ENCODE results near the gene AVPR2. TPM values are rescaled to one million over a fixed set of nuclear protein-coding genes. Genes with fewer than 3 reads are reported as not detected.

AVPR2 gene
- total RNA-seq (ENCODE audit: unreplicated experiment), result not detected
- long read RNA-seq, result 0 reads

- TF ChIP-seq CTCF (IDR thresholded peaks at IDR 0.05; ENCODE audit: partially characterized antibody, unreplicated experiment), result no peak
- Mint-ChIP-seq H3K9me3 (ENCODE audit: unreplicated experiment) (no peaks in the 10 kb centered on the region), H3K27ac (ENCODE audit: unreplicated experiment) (no peak within 1 kb of the TSS), H3K4me1 (ENCODE audit: low read depth, unreplicated experiment) (peaks cover 15% of the 10 kb centered on the region), H3K4me3 (ENCODE audit: unreplicated experiment) (no peak within 1 kb of the TSS), H3K36me3 (ENCODE audit: unreplicated experiment) (no peaks in the 10 kb centered on the region), H3K27me3 (ENCODE audit: unreplicated experiment) (peaks cover 4% of the 10 kb centered on the region)
- no peak for DNase-seq
Measured at GRCh38 chrX:153903991-153904957, at the start of gene AVPR2. TSS of gene AVPR2 (plus strand) at chrX:153904673. CDS start at chrX:153905146, 473 bp downstream.

DNA sequence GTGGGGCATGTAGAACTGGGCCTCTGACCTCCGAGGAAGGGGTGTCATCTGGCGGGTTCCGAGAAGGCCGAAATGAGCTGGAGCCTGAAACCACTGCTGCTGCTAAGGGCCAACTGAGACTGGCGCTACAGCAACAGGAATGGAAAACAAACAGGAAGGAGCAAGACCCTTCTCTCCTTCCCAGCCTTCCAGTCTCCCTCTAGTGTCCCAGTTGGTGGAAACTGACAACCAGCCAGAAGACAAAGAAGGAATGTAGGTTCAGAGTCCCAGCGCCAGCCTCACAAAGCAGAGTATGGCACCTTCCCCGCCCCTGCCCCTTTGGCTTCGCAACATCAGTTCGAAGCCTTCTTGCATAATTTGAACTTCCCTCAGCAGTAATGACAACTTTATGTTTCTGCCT is 49.8 kb upstream of the AVPR2 start:
- no peaks in the 10 kb centered on the region for H3K4me1 Mint-ChIP-seq (ENCODE audit: low read depth, unreplicated experiment)
- H3K27me3 Mint-ChIP-seq (ENCODE audit: unreplicated experiment), result peaks cover 4% of the 10 kb centered on the region
- no peak overlapping the region for H3K4me3 Mint-ChIP-seq (ENCODE audit: unreplicated experiment)
- no peaks in the 10 kb centered on the region for H3K36me3 Mint-ChIP-seq (ENCODE audit: unreplicated experiment)
- DNase-seq, result no peak
- no peak for TF ChIP-seq CTCF (IDR thresholded peaks at IDR 0.05; ENCODE audit: partially characterized antibody, unreplicated experiment)
- peaks cover 4% of the 10 kb centered on the region for H3K9me3 Mint-ChIP-seq (ENCODE audit: unreplicated experiment)
- no peak overlapping the region for H3K27ac Mint-ChIP-seq (ENCODE audit: unreplicated experiment)

GRCh38 chrX:153857348-153857903 is 47.0 kb upstream of the AVPR2 start:
- H3K9me3 Mint-ChIP-seq (ENCODE audit: unreplicated experiment), result peaks cover 4% of the 10 kb centered on the region
- H3K27me3 Mint-ChIP-seq (ENCODE audit: unreplicated experiment), result peaks cover 4% of the 10 kb centered on the region
- H3K27ac Mint-ChIP-seq (ENCODE audit: unreplicated experiment), result no peak overlapping the region
- H3K4me3 Mint-ChIP-seq (ENCODE audit: unreplicated experiment), result no peak overlapping the region
- TF ChIP-seq CTCF (IDR thresholded peaks at IDR 0.05; ENCODE audit: partially characterized antibody, unreplicated experiment), result no peak
- H3K4me1 Mint-ChIP-seq (ENCODE audit: low read depth, unreplicated experiment), result no peaks in the 10 kb centered on the region
- DNase-seq, result no peak
- no peaks in the 10 kb centered on the region for H3K36me3 Mint-ChIP-seq (ENCODE audit: unreplicated experiment)

- Mint-ChIP-seq H3K36me3 (ENCODE audit: unreplicated experiment) (no peaks in the 10 kb centered on the region), H3K9me3 (ENCODE audit: unreplicated experiment) (peaks cover 8% of the 10 kb centered on the region), H3K4me1 (ENCODE audit: low read depth, unreplicated experiment) (no peaks in the 10 kb centered on the region), H3K27me3 (ENCODE audit: unreplicated experiment) (peaks cover 4% of the 10 kb centered on the region), H3K4me3 (ENCODE audit: unreplicated experiment) (no peak overlapping the region), H3K27ac (ENCODE audit: unreplicated experiment) (peak overlapping the region; percentile 8)
- no peak for DNase-seq
- no peak for TF ChIP-seq CTCF (IDR thresholded peaks at IDR 0.05; ENCODE audit: partially characterized antibody, unreplicated experiment)
Measured at GRCh38 chrX:153861151-153861550, 43.3 kb upstream of the AVPR2 start.

Measured in glutamatergic neuron (in vitro differentiated cells).